T-helper 9 cell (primary cell): Measurements from ENCODE around the gene TTC5.
"Not testable (repeated sequence)": the region's sequence is repeated elsewhere in the genome, so short reads cannot be mapped to it uniquely, and the experiment has no call there.

Source experiments
- DNase-seq: peaks from one replicate; pipeline ENCODE4 v3.0.0-alpha.2; 2020
- total RNA-seq, 2 donors: gene quantifications; one replicate each; lab custom pipeline; 2026; lab: John Stamatoyannopoulos, UW

Gene TTC5, protein sequence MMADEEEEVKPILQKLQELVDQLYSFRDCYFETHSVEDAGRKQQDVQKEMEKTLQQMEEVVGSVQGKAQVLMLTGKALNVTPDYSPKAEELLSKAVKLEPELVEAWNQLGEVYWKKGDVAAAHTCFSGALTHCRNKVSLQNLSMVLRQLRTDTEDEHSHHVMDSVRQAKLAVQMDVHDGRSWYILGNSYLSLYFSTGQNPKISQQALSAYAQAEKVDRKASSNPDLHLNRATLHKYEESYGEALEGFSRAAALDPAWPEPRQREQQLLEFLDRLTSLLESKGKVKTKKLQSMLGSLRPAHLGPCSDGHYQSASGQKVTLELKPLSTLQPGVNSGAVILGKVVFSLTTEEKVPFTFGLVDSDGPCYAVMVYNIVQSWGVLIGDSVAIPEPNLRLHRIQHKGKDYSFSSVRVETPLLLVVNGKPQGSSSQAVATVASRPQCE
- 11.8 to 22.8 reads per million in 2 donors for total RNA-seq

DNA sequence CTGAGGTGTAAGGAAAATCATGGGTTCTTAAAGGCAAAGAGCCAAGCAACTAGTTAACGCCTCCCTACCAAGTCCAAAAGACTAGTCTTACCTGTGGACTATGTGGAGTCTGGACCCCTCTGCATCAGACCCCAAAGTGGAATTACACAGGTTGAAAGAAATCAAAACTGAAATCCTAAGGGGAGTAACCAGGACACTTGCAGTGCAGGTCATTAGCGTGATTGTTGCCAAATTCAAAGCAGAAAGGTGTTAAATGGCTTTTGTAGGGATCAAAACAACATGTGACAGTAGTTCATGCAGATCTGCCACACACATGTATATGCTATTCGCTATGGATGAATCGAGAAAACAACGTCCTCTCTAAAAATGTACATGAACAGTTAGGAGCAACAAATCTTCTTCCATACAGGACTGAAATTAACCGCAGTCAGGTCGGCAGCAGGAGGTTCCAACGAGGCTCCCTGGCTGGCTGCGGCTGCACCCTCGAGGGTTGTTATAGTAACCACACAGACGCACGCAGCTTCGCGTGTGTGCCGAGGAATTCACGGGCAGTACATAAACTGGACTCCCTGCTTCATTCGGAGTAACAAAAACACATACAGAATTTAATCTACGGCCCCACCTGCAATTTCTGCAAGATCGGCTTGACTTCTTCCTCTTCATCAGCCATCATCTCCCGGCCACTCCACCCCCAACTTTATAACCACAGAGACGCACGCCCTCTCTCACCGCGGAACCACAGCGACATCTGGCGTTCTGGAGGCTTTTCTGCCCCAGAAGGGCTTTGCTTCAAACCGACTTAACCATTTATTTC lies at the start of gene TTC5:
Gene TTC5, minus strand, starts transcription at position 687 of the 814 bp plus-strand sequence. Its CDS starts 14 bp downstream, at position 673.
- peak; percentile 93 for DNase-seq

DNA sequence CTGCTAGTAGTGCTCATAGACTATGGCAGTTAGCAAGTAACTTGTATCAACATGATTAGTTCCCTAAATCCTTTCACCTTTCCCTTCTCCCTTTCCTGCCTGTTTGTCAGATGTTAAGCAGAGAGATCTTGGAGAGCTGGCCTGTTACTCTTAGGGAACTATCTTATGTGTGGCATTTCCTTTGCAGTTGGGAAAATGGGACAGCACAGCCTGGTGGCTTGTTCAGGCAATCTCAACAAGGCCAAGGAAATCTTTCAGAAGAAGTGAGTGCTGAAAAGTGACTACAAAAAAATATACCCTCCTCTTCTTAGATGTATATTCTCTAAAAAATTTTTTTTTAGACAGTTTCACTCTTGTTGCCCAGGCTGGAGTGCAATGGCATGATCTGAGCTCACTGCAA lies 45.1 kb upstream of the TTC5 start:
- no peak for DNase-seq

DNA sequence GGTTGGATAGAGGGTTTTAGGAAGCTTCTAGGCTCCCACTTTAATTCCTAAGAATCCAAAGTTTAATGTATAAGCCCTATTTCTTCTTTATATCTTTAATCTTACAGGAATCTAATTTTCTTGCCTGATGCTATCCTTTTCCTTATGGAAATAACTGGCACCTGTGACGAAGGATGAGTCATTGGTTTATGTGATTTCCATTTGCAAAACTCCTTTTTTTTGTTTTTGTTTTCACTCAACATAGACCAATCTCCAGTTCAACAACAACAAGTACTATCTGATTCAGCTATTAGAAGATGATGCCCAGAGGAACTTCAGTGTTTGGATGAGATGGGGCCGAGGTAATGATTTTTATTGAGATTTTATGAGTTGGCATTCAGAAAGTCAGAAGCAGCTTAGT lies 44.5 kb upstream of the TTC5 start:
- DNase-seq = no peak

DNA sequence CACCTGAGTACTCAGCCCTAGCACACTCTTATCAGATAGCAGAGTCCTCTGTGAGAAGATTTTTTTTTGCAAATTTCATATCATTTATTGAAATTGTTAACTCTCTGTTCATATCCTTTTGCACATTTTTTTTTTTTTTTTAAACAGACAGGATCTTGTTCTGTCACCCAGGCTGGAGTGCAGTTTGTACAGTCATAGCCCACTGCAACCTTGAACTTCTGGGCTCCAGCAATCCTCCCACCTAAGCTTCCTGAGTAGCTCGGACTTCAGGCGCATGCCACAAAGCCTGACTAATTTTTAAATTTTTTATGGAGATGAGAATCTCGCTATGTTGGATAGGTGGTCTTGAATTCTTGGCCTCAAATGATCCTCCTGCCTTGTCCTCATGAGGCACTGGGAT lies 42.0 kb upstream of the TTC5 start:
- DNase-seq = no peak

DNA sequence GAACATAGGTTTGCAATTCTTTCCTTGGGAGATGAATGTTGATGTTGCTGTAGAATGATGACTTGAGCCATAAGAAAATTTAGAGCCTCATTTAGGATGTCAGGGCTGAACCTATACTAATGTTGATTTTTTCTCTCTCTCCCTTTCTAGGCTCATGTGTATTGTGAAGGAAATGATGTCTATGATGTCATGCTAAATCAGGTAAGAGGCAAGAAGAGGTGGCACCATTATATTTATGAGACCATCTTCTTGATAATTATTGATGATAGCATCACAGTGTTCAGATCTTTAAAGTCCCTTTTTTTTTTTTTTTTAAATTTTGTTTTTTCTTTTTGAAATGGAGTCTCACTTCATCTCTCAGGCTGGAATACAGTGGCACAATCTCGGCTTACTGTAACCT lies 41.0 kb upstream of the TTC5 start:
- DNase-seq = no peak

DNA sequence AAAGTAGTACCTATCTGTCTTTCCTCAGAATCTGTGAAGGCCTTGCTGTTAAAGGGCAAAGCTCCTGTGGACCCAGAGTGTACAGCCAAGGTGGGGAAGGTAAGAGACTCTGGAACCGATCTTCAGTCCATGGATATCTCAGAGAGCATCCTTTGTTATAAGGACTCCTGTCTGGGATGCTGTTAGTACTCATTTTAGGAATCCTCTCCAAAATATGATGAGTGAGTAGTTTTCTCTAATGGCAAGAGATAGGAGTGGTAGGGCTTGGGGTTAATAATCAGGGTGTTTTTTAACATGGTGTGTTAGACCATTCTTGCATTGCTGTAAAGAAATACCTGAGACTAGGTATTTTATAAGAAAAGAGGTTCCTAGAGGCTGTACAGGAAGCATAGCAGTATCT lies 39.6 kb upstream of the TTC5 start:
- DNase-seq = no peak

DNA sequence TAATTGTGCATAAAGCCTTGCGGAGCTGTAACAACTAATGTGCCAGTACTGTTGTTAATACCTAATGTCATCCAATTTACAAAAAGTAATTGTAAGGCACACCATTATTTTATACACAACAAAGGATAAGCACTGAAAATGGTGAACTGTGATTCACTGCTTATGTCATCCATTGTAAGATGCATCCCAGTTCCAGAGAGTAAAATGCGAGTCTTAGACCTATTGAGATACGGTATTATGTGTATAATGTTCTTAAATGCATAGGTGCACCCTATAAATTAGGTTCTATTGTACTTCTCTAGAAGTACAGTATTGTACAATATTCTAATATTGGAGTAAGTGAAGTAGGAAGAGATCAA lies 38.1 kb upstream of the TTC5 start:
- DNase-seq = no peak

DNA sequence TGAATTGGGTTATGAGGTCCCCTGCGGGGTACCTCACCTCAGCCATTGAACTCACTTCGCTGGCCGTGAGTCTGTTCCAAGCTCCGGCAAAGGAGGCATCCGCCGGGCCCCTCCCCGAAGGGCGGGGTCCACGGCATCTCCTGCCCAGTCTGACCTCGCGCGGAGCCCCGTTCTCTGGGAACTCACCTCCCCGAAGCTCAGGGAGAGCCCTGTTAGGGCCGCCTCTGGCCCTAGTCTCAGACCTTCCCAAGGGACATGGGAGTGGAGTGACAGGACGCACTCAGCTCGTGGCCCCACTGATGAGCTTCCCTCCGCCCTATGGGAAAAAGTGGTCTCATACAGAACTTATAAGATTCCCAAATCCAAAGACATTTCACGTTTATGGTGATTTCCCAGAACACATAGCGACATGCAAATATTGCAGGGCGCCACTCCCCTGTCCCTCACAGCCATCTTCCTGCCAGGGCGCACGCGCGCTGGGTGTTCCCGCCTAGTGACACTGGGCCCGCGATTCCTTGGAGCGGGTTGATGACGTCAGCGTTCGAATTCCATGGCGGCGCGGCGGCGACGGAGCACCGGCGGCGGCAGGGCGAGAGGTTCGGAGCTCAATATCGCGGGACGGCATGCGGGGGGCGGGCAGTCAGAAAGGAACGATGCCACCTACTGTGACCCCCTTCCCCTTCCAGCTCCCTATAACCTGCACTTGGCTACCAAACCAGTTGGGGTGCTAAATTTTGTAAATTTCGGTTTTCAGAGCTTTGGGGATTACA lies 37.5 kb upstream of the TTC5 start, which contains the start of gene PARP2:
Gene PARP2, plus strand, starts transcription at position 544 of the 770 bp plus-strand sequence. Its CDS starts 7 bp downstream, at position 551.
- DNase-seq = peak; percentile 83

DNA sequence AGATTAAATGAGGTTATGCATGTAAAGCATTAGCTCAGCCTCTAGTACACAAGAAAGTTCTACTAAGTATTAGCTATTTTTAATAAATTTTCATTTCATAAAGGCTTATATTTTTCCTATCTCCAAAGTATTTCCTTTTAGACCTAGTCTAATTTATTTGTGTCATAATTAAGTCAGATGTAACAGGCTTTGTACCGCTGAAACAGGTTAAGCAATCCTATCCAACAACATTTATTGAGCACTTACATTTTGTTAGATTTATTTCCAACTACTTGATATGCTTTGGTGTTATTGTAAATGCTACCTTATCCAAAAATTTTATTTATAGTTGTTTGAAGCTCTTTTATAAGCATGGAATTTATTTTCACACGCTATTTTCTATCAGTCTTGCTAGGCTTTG lies 35.9 kb upstream of the TTC5 start:
- no peak for DNase-seq

DNA sequence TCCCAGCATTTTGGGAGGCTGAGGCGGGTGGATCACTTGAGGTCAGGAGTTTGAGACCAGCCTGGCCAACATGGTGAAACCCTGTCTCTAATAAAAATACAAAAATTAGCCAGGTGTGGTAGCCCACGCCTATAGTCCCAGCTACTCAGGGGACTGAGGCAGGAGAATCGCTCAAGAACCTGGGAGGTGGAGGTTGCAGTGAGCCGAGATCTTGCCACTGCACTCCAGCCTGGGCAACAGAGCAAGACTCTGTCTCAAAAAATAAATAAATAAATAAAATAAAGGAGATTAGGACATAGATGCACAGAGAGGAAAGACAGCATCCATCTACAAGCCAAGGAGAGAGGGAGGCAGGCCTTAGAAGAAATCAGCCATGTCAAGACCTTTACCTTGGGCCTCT lies 35.3 kb upstream of the TTC5 start:
- DNase-seq = not testable (repeated sequence)

DNA sequence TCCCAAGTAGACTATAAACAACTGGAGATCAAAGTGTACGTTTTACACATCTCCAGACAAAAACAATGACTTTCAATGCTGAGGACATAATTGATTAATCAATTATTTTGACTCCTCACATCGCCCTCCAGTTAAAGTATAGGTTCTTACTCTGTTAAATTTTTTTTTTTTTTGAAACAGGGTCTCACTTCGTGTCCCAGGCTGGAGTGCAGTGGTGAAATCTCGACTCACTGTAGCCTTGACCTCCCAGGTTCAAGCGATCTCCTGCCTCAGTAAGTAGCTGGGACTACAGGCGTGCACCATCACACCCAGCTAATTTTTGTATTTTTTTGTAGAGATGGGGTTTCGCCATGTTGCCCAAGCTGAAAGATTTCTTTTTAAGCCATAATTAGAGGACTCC lies 28.3 kb upstream of the TTC5 start:
- no peak for DNase-seq

DNA sequence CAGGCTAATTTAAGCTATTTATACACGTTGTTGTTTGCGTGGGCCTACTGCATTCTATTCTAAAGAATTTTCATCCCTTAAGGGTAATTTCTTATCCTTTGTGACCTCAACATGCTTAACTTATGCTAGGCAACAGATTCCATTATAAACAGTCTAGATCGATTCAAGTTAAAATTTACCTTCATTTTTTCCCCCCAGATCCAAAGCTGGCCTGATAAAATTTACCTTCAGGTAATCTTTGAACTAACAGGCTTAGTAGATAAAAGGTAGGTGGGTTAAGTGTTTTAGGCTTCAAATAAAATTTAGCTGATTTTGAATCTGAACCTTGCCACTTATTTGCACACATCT lies 27.7 kb upstream of the TTC5 start:
- DNase-seq = no peak

DNA sequence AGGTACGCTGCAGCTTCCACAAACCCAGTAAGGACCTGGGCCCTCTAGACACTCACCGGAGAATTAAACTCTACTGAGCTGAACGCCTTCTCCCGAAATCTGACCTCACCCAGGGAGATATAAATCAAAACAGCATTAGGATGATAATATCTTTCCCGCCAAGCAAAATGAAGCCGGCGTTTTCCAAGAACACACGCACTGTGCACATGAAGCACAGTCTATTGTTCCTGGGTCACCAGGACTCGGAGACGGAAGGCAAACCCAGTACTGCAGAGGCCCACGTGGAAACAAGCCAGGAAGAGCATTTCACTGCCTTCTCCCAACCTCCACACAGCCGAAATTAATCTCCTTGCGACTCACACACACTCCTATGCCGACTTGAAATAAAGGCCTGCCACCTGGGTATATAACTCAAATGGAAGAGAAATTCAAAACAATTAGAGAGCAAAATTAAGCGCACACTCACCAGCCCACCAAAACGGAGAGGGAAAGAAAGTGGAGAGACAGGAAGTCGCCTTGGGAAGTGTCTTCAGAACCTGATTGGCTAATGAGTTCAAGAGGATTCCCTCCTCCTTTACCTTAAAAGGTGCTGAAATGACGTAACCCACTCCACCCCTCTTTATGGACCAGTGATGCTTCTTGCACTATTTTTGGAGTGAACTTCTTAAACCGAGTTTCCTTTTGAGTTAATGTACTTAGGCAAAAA lies 27.2 kb upstream of the TTC5 start, which contains the start of gene CCNB1IP1:
Gene CCNB1IP1, minus strand, starts transcription at position 492 of the 706 bp plus-strand sequence. CDS start 16,756 bp downstream, outside the sequence.
- DNase-seq = peak; percentile 21

DNA sequence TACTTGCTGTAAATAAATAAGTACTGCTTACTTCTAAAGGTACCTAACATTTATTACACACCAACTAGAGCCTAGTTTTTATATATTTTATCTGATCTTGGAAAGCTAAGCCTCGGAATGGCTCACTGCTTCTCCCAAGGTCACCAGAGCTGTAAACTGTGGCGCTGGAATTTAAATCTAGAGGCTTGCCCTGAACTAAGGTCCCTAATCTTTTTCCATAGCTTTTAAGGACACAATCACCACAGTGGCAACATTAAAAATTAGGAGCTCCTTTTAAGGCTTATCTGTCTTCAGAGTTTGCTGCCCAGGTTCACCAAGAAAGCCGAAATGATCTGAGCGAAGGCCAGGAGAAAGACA lies 26.7 kb upstream of the TTC5 start:
- no peak for DNase-seq

DNA sequence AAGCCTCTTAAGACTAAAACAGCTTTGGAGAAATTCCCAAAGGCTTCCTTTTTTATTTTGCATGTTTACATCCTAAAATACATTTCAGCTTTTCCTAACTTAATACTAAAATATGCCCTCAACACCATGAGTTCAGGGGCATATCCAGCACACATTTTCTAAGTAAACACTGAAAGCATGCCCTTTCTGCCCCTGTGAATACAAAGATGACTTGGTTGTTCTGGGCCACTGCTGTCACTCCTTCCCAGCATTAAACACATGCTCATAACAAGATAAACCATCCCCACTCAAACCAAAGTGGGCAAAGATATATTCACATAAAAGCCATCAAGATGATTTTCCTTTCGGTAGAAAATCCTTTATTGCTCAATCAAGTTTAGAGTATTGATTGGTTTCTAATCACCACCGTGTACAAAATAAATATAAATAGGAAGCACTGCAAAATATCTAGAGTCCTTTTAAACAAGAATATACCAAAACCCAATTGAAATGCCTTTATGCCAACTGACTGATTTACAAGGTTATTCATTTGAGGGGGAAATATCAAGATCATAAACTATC lies 25.4 kb upstream of the TTC5 start:
- DNase-seq = no peak

DNA sequence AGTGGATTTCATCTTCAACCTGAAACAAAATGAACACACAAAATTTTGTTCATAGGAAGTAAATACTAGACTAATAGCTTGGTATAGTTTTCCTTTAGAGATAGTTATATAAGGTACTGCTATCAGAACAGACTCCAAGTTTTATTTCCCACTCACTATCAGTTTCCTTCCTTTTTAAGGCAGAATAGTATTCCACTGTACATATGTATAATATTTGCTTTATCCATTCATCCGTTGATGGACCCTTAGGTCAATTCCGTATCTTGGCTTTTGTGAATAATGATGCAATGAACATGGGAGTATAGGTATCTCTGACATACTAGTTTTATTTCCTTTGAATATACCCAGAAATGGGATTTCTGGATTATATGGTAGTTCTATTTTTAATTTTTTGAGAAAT lies 23.6 kb upstream of the TTC5 start:
- DNase-seq = no peak

DNA sequence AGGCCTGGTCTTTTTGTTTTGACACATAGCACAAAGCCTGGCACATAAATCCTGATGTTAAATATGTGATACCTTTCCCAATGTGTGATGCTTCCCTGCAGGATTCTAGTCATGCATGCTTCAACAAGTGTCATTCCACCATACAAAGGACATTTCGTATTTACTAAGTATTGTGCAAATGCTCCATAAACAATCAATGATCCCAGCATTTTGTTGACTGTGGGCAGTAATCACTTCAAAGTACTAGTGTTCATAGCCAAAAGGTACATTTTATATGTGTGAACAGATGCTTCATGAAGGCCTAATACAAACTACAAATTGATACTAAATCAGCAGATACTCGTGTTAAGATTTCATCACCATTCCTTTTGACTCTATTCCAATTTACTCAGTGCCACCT lies 23.0 kb upstream of the TTC5 start:
- no peak for DNase-seq

DNA sequence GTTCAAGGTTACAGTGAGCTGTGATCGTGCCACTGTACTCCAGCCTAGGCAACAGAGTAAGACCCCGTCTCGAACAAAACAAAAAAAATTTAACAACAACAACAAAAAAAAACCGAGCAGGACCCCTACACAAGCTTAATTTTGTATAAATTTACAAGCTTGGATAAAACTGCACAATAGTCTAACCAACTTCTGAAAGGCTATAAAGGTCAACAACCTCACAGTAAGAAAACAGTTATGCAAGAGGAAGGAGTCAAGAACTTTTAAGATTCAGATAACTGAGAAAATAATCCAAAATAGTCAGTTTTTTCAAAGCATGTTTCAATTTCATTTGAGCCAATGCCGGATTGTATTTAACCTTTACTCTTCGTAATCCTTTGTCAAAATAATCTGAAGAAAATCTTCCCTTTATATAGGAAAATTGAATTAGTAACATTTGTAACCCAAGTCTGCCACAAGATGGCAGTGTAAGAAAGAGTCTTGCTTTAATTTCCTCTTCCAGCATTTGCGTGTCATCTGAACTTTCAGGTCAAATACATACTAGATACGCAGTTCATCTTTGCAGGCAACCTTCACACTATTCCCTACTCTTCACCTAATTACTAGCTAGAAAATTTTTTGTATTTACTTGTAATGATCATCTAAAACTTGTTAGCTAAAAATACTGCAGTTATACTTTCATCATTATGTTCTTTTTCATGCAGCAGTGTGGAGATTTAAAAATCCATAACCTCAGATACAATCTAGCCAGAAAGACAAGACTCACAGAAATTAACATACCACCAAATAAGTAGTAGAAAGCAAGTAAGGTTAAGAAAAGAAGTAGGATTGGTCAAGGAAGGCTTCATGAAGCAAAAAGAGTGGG lies 21.5 kb upstream of the TTC5 start:
- DNase-seq = no peak

DNA sequence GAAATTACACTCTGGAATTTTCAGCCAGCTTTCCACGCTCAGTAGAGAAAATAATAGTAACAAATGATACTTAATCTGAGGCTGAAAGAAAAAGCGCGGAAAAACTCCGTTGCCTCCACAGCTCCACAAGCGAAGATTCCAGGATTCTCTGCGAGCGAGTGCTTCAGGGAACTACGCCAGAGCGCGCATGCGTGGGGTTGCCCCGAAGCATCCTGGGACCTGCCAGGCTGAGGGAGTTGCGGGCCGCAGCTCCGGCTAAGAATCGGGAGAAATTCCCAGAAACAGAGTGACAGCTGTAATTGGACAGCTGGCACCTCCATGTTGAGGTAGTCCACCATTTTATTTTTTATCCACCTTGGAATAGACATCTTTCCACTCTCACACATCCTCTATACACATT lies 12.0 kb upstream of the TTC5 start:
- no peak for DNase-seq

DNA sequence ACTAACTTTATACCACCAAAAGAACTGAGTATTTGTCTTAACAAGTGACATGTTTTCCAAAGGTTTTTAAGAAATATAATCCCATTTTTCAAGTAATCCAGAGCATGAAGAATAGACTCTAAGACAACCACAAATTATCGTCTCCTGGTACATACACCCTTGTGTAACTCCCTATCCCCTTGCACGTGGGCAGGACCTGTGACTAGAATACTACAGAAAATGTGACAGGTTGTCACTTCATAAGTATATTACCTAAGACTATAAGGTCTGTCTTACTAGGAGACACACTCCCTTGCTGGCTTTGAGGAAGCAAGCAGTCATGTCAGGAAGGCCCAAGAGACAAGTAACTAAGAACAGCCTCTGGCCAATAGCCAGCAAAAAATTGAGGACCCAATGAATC lies 8.3 kb upstream of the TTC5 start:
- DNase-seq = no peak

DNA sequence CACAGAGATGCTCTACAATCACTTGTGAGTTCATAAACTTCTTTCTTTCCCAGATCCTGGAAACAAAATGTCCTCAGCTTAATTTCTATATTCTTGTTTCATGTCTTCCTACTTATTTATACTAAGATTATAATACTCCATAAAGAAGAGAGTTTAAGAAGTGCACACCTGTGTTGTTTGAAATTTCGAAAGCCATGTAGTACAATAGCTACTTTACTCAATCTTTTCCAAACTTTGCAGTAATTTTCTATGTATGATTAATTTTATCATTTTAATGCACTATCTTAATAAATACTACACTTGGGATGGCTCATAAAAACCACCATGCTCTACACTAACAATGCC lies 300 bp upstream of the TTC5 start:
- no peak for DNase-seq
